Left ventricle myocardium superior (tissue), 1 donor: ENCODE data around the gene DOK6. TPM values are rescaled to one million over a fixed set of nuclear protein-coding genes. Genes with fewer than 3 reads are reported as not detected.
A peak's percentile ranks its signal among the peaks of the same experiment; 100 is the strongest.

Experiments used
- ATAC-seq: fragments of 200-7000 bp; cut with Tn5 transposase; one replicate; pipeline ENCODE4 v1.9.1; 2020; ENCODE audit warnings: mild to moderate bottlenecking, moderate library complexity
- DNase-seq: peaks from one replicate; pipeline ENCODE4 v3.0.0-alpha.2; 2020
- intact Hi-C: fragments of 100-400 bp; cut with micrococcal nuclease; formaldehyde crosslinking; loops from one replicate; pipeline ENCODE4 v1.11.0; 2022
- total RNA-seq: library from RNA; stranded (reverse); fragmentation: NEBNext Ultra II Directional; extraction: Animal tissue kit (Norgen Biotek cat#: 25700); gene quantifications from one replicate; pipeline ENCODE4 v1.2.1, GENCODE V29; 2021
- donor health status: DM: no; HTN: yes; CAD: no; lungs with severe emphysema.

Gene DOK6
- total RNA-seq, 1 donor from 2014 or later, result 15.5 TPM

GRCh38 chr18:69717586-69717985 is 316.9 kb downstream of the DOK6 start:
- ATAC-seq (no peak), DNase-seq (no peak)
- intact Hi-C loops, result no loop called here

GRCh38 chr18:69718912-69719547 is 318.3 kb downstream of the DOK6 start:
- intact Hi-C loops, result no loop called here
- ATAC-seq, result no peak
- no peak for DNase-seq

GRCh38 chr18:69720422-69720821 is 319.7 kb downstream of the DOK6 start:
- ATAC-seq (no peak), DNase-seq (no peak)
- intact Hi-C loops, result no loop called here

GRCh38 chr18:69723434-69723833 is 322.7 kb downstream of the DOK6 start:
- ATAC-seq (no peak), DNase-seq (no peak)
- intact Hi-C loops, result no loop called here

GRCh38 chr18:69725009-69725408 is 324.3 kb downstream of the DOK6 start:
- DNase-seq (no peak), ATAC-seq (no peak)
- intact Hi-C loops, result no loop called here

- intact Hi-C loops, result no loop called here
- ATAC-seq, result no peak
Observed at GRCh38 chr18:69725855-69726508, 325.3 kb downstream of the DOK6 start.

GRCh38 chr18:69727912-69728572 is 327.4 kb downstream of the DOK6 start:
- intact Hi-C loops, result no loop called here
- no peak for ATAC-seq
- DNase-seq, result no peak

More at GRCh38 chr18:69725855-69726508, 325.3 kb downstream of the DOK6 start:
- DNase-seq, result no peak

- no peak for DNase-seq
- no peak for ATAC-seq
- intact Hi-C loops, result no loop called here
Observed at GRCh38 chr18:69730664-69731063, 330.0 kb downstream of the DOK6 start.

GRCh38 chr18:69734536-69734935 is 333.8 kb downstream of the DOK6 start:
- intact Hi-C loops, result no loop called here
- no peak for DNase-seq
- ATAC-seq, result no peak

GRCh38 chr18:69736730-69737129 is 336.0 kb downstream of the DOK6 start:
- intact Hi-C loops, result no loop called here
- ATAC-seq (no peak), DNase-seq (no peak)

GRCh38 chr18:69737851-69738250 is 337.2 kb downstream of the DOK6 start:
- ATAC-seq (no peak), DNase-seq (no peak)
- intact Hi-C loops, result no loop called here

GRCh38 chr18:69747388-69747787 is 346.7 kb downstream of the DOK6 start:
- intact Hi-C loops, result no loop called here
- DNase-seq (no peak), ATAC-seq (no peak)

GRCh38 chr18:69752737-69753380 is 352.2 kb downstream of the DOK6 start:
- intact Hi-C loops, result no loop called here
- ATAC-seq, result no peak
- no peak for DNase-seq

GRCh38 chr18:69754108-69754507 is 353.4 kb downstream of the DOK6 start:
- ATAC-seq (no peak), DNase-seq (no peak)
- intact Hi-C loops, result no loop called here

GRCh38 chr18:69755041-69755440 is 354.4 kb downstream of the DOK6 start:
- intact Hi-C loops, result no loop called here
- ATAC-seq (no peak), DNase-seq (no peak)

- DNase-seq (no peak), ATAC-seq (no peak)
- intact Hi-C loops, result no loop called here
Observed at GRCh38 chr18:69755856-69756496, 355.3 kb downstream of the DOK6 start.

- intact Hi-C loops, result no loop called here
- DNase-seq (no peak), ATAC-seq (no peak)
Observed at GRCh38 chr18:69757733-69758132, 357.0 kb downstream of the DOK6 start.

- no peak for DNase-seq
- intact Hi-C loops, result no loop called here
- ATAC-seq, result no peak
Observed at GRCh38 chr18:69758458-69758857, 357.8 kb downstream of the DOK6 start.

GRCh38 chr18:69759046-69759445 is 358.4 kb downstream of the DOK6 start:
- ATAC-seq (no peak), DNase-seq (no peak)
- intact Hi-C loops, result no loop called here

GRCh38 chr18:69763002-69763401 is 362.3 kb downstream of the DOK6 start:
- intact Hi-C loops, result no loop called here
- peak; percentile 27 for ATAC-seq
- no peak for DNase-seq
